HG02798 (cell line): ENCODE measurements around the gene TRNT1.

Experiments used
- ATAC-seq: cut with Tn5 transposase; IDR thresholded peaks from one replicate; pipeline ENCODE4 v1.9.1; 2021; ENCODE audit warnings: mild to moderate bottlenecking; ENCODE audit not compliant: unreplicated experiment, poor library complexity

TRNT1 gene

GRCh38 chr3:3172627-3173026 lies 45.9 kb downstream of the TRNT1 start:
- no peak for ATAC-seq

- no peak for ATAC-seq
These were observed 51.2 kb downstream of the TRNT1 start for GRCh38 chr3:3177861-3178497.

GRCh38 chr3:3178498-3179328 lies 52.0 kb downstream of the TRNT1 start:
- no peak for ATAC-seq

- ATAC-seq, result peak; percentile 99
These were observed 52.8 kb downstream of the TRNT1 start, which contains the start of gene CRBN for GRCh38 chr3:3179407-3180094. CRBN (minus strand) TSS chr3:3179691; CDS start chr3:3179687, 4 bp downstream.

- no peak for ATAC-seq
These were observed 53.7 kb downstream of the TRNT1 start for GRCh38 chr3:3180456-3180855.

GRCh38 chr3:3184876-3185275 lies 58.1 kb downstream of the TRNT1 start:
- ATAC-seq, result no peak

GRCh38 chr3:3189102-3189727 lies 62.5 kb downstream of the TRNT1 start:
- no peak for ATAC-seq

GRCh38 chr3:3189961-3190360 lies 63.2 kb downstream of the TRNT1 start:
- ATAC-seq, result no peak

GRCh38 chr3:3191675-3192285 lies 65.0 kb downstream of the TRNT1 start:
- no peak for ATAC-seq

- no peak for ATAC-seq
These were observed 65.5 kb downstream of the TRNT1 start for GRCh38 chr3:3192286-3192675.

GRCh38 chr3:3194861-3195260 lies 68.1 kb downstream of the TRNT1 start:
- no peak for ATAC-seq

GRCh38 chr3:3196148-3196861 lies 69.6 kb downstream of the TRNT1 start:
- ATAC-seq, result no peak
